Ovary (tissue), 9 donors: ENCODE measurements around the gene DNAH3. TPM values are rescaled to one million over a fixed set of nuclear protein-coding genes. Genes with fewer than 3 reads are reported as not detected.

Source experiments
- DNase-seq, 5 donors: peaks; one replicate each; pipeline ENCODE4 v3.0.0-alpha.2; 2019 to 2020
- H3K27ac ChIP-seq, 2 donors: fragments of 200-600 bp; one replicate each; pipeline versions ENCODE4 v1.5.1 to v1.8.0; 2019 to 2022
- H3K27me3 ChIP-seq: fragments of 200-600 bp; one replicate; pipeline ENCODE4 v1.8.0; 2022
- H3K36me3 ChIP-seq: fragments of 200-600 bp; sonication (generic); one replicate; pipeline ENCODE4 v1.5.1; 2019
- H3K4me1 ChIP-seq: one replicate; pipeline ENCODE4 v1.8.1; 2013; ENCODE audit warnings: mild to moderate bottlenecking, moderate library complexity; ENCODE audit not compliant: insufficient read depth
- H3K4me3 ChIP-seq: fragments of 200-600 bp; sonication (generic); one replicate; pipeline ENCODE4 v1.5.1; 2017
- H3K9me3 ChIP-seq, 2 donors: fragments of 200-600 bp in 1 of 2; sonication (generic) in 1 of 2; one replicate each; pipeline versions ENCODE4 v1.5.1 to v1.8.1; 2013 to 2019; ENCODE audit warnings: mild to moderate bottlenecking in 1 of 2, moderate library complexity in 1 of 2
- CTCF ChIP-seq, 3 donors: fragments of 450-650 bp in 2 of 3; fragments of 200-600 bp in 1 of 3; IDR thresholded peaks; one replicate each; pipeline versions ENCODE4 v1.5.1 to v1.8.0; 2016 to 2022; ENCODE audit warnings: antibody characterized with exemption in 3 of 3, mild to moderate bottlenecking in 1 of 3
- EP300 ChIP-seq: sonication (generic); formaldehyde crosslinking; IDR thresholded peaks from one replicate; pipeline ENCODE4 v1.6.1; 2017; ENCODE audit warnings: antibody characterized with exemption
- POLR2A ChIP-seq: fragments of 450-650 bp; IDR thresholded peaks from one replicate; pipeline ENCODE4 v1.6.1; 2017; ENCODE audit warnings: antibody characterized with exemption, mild to moderate bottlenecking, moderate library complexity
- WGBS, 3 donors: extraction: QIAGEN DNeasy Blood & Tissue Kit in 1 of 3; methylation state at CpG; one replicate each; pipeline versions ENCODE4 v1.1.5 to v1.1.7; 2013 to 2017; 5-methylcytosine and 5-hydroxymethylcytosine counted together
- intact Hi-C, 4 donors: fragments of 100-400 bp; cut with DNase I; formaldehyde crosslinking; loops; one replicate each; pipeline versions ENCODE4 v1.11.0 to v1.15.1; 2022 to 2023
- polyA plus RNA-seq, 2 donors: library from polyadenylated mRNA; stranded (reverse); fragments of 200-250 nt in 1 of 2; fragments of 350-450 nt in 1 of 2; fragmentation: Illumina TruSeq in 1 of 2; extraction: RNeasy Lipid Tissue Mini Kit (QIAGEN cat#74804) in 1 of 2; gene quantifications; one replicate each; pipeline ENCODE4 v1.2.3, GENCODE V29; 2013 to 2014
- total RNA-seq, 7 donors: library from RNA; depleted of rRNA in 2 of 7; stranded (reverse); fragments of >200 nt in 2 of 7; fragmentation: NEBNext Ultra II Directional in 3 of 7; extraction: Animal tissue kit (Norgen Biotek cat#: 25700) in 3 of 7; gene quantifications; one replicate each; pipeline versions ENCODE4 v1.1.0 to v1.2.4, GENCODE V29; 2016 to 2023
- donor health status: DM: no; HTN: no; CAD: no; lungs with moderate emphysema.
- donor health status: DM: no; HTN: no; CAD: no.
- donor health status: Bipolar disorder and iron deficiency.
- donor health status: DM: yes; HTN: yes; CAD: no.
- donor health status: DM: no; HTN: no; CAD: no.
- donor health status: DM: yes; HTN: yes; CAD: no.

The DNAH3 gene
- total and polyA plus RNA-seq, 9 donors, result 0.05 to 12.1 (median 0.95) TPM; not detected in 1

DNA sequence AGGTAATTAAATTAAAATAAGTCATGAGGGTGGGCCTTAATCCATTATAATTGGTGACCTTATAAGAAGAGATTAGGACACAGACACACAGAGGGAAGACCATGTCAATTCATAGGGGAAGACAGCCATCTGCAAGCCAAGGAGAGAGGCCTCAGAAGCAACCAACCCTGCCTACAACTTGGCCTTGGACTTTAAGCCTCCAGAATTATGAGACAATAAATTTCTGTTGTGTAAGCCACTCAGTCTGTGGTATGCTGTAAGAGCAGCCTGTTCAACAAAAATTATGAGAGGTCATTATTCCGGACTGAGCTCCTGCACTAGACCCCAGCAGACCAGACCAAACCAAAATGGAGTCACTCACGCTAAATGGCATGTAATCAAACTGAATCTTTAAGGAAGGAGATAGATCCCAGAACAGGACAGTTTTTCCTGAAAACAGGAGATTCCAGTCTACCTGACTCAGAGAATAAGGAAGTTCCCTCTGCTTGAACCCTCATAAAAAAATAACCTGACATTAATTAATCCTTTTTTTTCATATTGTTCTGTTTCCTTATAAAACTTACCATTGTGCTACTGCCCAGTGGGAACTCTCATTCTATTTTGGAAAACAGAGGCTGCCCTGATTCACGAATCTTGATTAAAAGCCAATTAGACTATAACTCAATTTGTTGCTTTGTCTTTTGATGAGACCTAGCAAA lies 74.3 kb downstream of the DNAH3 start:
- no peaks in the 10 kb centered on the region for H3K27me3 ChIP-seq
- intact Hi-C loops, result no loop called here
- H3K27ac ChIP-seq, result no peak overlapping the region
- H3K36me3 ChIP-seq, result no peaks in the 10 kb centered on the region
- no peak overlapping the region for H3K4me3 ChIP-seq
- TF ChIP-seq EP300 (no peak), POLR2A (no peak), CTCF (IDR thresholded peaks at IDR 0.05) (no peak)
- DNase-seq, result no peak
- H3K4me1 ChIP-seq, result no peaks in the 10 kb centered on the region
- H3K9me3 ChIP-seq, result no peaks in the 10 kb centered on the region
- WGBS, 3 donors, result 31 to 45% (median 44%) methylated on average over 3 of the region's 3 CpGs

- TF ChIP-seq EP300 (no peak), CTCF (IDR thresholded peaks at IDR 0.05) (no peak)
- no peak for DNase-seq
- H3K4me3 ChIP-seq, result no peak overlapping the region
- intact Hi-C loops, result no loop called here
- WGBS, 3 donors, result 81 to 87% (median 83%) methylated on average over 7 of the region's 7 CpGs
- no peaks in the 10 kb centered on the region for H3K36me3 ChIP-seq
- H3K27me3 ChIP-seq, result no peaks in the 10 kb centered on the region
- no peak overlapping the region for H3K27ac ChIP-seq
- no peaks in the 10 kb centered on the region for H3K9me3 ChIP-seq
- H3K4me1 ChIP-seq, result no peaks in the 10 kb centered on the region
Observed at GRCh38 chr16:21075252-21075651, 75.4 kb downstream of the DNAH3 start.

DNA sequence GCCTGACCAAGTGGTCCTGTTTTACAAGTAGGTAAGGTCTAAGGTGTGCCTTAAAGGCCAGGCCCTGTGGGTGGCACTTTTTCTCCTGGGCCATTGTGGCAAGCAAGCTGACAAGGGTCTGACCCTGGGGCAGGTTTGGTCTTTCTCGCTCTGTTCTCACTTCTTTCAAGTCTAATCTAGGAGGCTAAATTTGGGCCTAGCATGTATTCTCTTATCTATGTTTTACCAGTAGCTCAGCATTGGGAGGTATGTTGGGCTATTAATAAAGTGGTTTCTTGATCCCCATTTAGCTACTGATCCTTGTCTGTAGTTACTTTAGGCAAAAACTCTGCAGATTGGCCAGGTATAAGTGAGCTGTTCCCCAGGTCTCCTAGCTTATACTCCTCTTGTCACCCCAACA lies 77.7 kb downstream of the DNAH3 start:
- TF ChIP-seq CTCF (IDR thresholded peaks at IDR 0.05) (no peak), POLR2A (no peak), EP300 (no peak)
- Histone ChIP-seq H3K27me3 (no peaks in the 10 kb centered on the region), H3K27ac (no peak overlapping the region), H3K4me1 (no peaks in the 10 kb centered on the region), H3K36me3 (no peaks in the 10 kb centered on the region), H3K9me3 (no peaks in the 10 kb centered on the region), H3K4me3 (no peak overlapping the region)
- intact Hi-C loops, result no loop called here
- WGBS, 3 donors, result 93 to 96% (median 96%) methylated on average over 1 of the region's 1 CpG
- no peak for DNase-seq

DNA sequence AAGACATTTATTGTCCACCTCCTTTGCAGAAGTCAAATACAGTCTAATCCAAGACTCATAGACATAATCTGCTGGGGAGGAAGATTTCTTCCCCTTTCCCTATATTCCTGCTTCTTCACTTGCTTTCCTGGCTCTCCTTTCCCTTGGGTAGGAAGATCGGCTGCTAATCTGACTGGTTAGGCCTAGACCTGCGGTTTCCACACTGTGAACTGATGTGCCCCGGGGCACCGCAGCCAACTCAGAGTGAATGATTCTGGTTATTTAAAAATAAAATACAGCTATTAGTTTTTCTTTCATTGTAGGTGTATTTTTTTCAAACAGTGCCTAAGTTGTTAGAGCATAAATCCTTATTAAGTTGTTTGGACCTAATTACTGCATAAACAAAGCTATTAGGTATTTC lies 78.9 kb downstream of the DNAH3 start:
- no peaks in the 10 kb centered on the region for H3K36me3 ChIP-seq
- H3K4me1 ChIP-seq, result no peaks in the 10 kb centered on the region
- intact Hi-C loops, result no loop called here
- 92 to 93% (median 92%) methylated on average over 4 of the region's 4 CpGs for WGBS, 3 donors
- no peak overlapping the region for H3K4me3 ChIP-seq
- no peak for DNase-seq
- no peak overlapping the region for H3K27ac ChIP-seq
- no peaks in the 10 kb centered on the region for H3K9me3 ChIP-seq
- H3K27me3 ChIP-seq, result no peaks in the 10 kb centered on the region
- TF ChIP-seq POLR2A (no peak), CTCF (IDR thresholded peaks at IDR 0.05) (no peak)
